MG63 (cell line): ENCODE measurements around the gene TAS2R50. TPM values are rescaled to one million over a fixed set of nuclear protein-coding genes. Genes with fewer than 3 reads are reported as not detected.
A peak's percentile ranks its signal among the peaks of the same experiment; 100 is the strongest.
"Not testable (repeated sequence)": the region's sequence is repeated elsewhere in the genome, so short reads cannot be mapped to it uniquely, and the experiment has no call there.

Source experiments
- DNase-seq: peaks from one replicate; pipeline ENCODE4 v3.0.0-alpha.2; 2020
- H3K27me3 ChIP-seq: fragments of 250-450 bp; sonication (Bioruptor Pico); 2 replicates; pipeline ENCODE4 v1.5.1; 2020; ENCODE audit warnings: mild to moderate bottlenecking, moderate library complexity
- H3K36me3 ChIP-seq: fragments of 250-450 bp; sonication (Bioruptor Pico); 2 replicates; pipeline ENCODE4 v1.5.1; 2020; ENCODE audit warnings: mild to moderate bottlenecking, moderate library complexity
- H3K4me3 ChIP-seq: fragments of 250-450 bp; sonication (Bioruptor Pico); 2 replicates; pipeline ENCODE4 v1.5.1; 2020; ENCODE audit warnings: mild to moderate bottlenecking, moderate library complexity
- H3K9me3 ChIP-seq: fragments of 250-450 bp; sonication (Bioruptor Pico); 2 replicates; pipeline ENCODE4 v1.5.1; 2020; ENCODE audit warnings: mild to moderate bottlenecking, moderate library complexity
- total RNA-seq: library from RNA; depleted of rRNA; stranded (reverse); fragments of >200 nt; shearing (Covaris generic); gene quantifications from 2 replicates; pipeline ENCODE4 v1.2.3, GENCODE V29; 2014; ENCODE audit warnings: low replicate concordance; rRNA removed

TAS2R50 gene, protein sequence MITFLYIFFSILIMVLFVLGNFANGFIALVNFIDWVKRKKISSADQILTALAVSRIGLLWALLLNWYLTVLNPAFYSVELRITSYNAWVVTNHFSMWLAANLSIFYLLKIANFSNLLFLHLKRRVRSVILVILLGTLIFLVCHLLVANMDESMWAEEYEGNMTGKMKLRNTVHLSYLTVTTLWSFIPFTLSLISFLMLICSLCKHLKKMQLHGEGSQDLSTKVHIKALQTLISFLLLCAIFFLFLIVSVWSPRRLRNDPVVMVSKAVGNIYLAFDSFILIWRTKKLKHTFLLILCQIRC
- total RNA-seq, result not detected in 2 replicates

DNA sequence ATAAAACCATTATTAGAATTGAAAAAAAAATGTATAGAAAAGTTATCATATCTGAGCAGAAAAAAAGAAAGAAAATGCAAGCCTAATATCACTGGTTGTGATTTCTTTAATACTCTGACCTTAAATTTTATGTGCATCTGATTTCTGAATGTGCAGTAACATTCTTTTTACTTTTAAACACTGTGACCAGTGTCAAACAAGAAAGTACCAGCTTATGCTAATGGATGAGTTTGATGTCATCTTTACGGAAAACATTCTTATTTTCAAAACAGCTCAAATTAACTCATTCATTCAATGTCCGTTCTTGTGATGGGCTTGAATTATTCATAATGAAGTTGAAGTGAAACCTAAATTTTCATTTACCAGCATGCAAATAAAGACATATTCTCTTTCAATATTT is at the start of gene TAS2R50:
Gene TAS2R50, minus strand, starts transcription at position 101 of the 400 bp plus-strand sequence. Its CDS starts 52 bp downstream, at position 49.
- Histone ChIP-seq H3K27me3 (no peaks in the 10 kb centered on the region), H3K4me3 (no peak within 1 kb of the TSS), H3K36me3 (peaks cover 2% of the 10 kb centered on the region; the same call in 1 of the 2 replicates), H3K9me3 (peaks cover 3% of the 10 kb centered on the region)
- no peak for DNase-seq

DNA sequence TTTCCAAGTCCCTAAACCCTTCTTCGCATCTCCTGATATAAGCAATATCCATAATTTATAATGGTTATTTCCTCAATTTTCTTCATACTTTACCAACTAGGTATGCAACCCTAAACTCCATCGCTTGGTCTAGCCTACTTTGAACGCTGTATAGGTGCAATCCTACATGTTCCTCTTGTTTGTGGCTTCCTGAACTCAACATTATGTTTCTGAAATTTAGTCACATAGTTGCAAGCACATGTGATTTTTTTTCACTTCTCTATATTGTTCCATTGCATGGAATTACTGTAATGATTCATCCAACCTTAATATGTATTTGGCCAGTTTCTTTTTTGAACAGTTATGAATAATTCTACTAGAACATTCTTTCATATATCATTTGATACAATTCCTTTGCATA is 47.2 kb upstream of the TAS2R50 start:
- not testable (repeated sequence) for H3K36me3 ChIP-seq, H3K9me3 ChIP-seq, DNase-seq, H3K27me3 ChIP-seq, H3K4me3 ChIP-seq

DNA sequence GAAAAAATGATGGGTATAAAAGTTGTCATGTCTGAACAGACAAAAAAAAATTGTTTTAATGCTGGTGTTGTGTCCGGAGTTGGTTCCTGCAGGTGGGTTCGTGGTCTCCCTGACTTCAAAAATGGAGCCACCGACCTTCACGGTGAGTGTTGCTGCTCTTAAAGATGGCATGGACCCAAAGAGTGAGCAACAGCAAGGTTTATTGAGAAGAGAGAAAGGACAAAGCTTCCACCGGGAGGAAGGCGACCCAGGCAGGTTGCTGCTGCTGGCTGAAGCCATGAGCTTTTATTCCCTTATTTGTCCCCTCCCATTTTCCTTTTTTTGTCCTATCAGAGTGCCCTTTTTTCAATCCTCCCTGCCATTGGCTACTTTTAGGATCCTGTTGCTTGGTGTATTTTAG is 44.6 kb upstream of the TAS2R50 start, which contains the start of gene TAS2R31:
Gene TAS2R31, minus strand, starts transcription at position 101 of the 400 bp plus-strand sequence. Its CDS starts 72 bp downstream, at position 29.
- Histone ChIP-seq H3K9me3 (no peaks in the 10 kb centered on the region), H3K36me3 (no peaks in the 10 kb centered on the region), H3K27me3 (no peaks in the 10 kb centered on the region), H3K4me3 (no peak within 1 kb of the TSS)
- no peak for DNase-seq

DNA sequence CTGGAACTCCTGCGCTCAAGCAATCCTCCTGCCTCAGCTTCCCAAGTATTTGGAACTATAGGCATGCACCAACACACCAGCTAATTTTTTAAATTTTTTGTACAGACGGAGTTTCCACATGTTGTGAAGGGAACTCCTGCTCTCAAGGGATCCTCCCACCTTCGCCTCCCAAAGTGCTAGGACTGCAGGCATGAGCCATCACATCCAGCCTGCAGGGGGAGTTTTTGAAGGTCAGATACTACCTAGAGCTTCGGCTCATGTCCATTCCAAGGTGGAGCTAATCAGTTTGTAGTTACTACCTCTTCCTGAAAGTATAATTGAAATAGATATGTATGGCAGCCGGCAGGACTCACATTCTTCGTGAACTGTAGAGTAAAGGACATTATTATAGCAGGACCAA is 39.4 kb upstream of the TAS2R50 start:
- Histone ChIP-seq H3K9me3 (no peaks in the 10 kb centered on the region), H3K27me3 (no peaks in the 10 kb centered on the region), H3K36me3 (no peaks in the 10 kb centered on the region), H3K4me3 (no peak overlapping the region)
- DNase-seq, result no peak

DNA sequence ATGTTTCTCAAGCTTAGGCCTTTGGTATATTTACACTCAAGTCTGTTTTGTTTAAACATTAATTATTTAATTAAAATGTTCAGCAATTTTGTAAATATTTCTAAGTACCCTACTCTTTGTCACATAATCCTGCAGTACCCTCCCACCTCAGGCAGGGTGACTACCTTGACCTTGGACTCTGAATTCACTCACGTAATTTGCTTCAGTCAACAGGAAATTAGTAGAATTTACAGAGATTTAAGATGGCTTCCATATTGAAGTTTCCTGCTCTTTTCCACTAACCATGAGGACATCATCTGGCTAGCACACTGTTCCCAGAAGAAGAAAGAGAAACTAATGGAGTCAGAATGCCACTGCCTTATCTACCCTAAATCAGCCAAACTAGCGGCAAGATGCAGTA is 36.7 kb upstream of the TAS2R50 start:
- Histone ChIP-seq H3K36me3 (no peaks in the 10 kb centered on the region), H3K27me3 (no peaks in the 10 kb centered on the region), H3K4me3 (no peak overlapping the region), H3K9me3 (no peaks in the 10 kb centered on the region)
- DNase-seq, result no peak

DNA sequence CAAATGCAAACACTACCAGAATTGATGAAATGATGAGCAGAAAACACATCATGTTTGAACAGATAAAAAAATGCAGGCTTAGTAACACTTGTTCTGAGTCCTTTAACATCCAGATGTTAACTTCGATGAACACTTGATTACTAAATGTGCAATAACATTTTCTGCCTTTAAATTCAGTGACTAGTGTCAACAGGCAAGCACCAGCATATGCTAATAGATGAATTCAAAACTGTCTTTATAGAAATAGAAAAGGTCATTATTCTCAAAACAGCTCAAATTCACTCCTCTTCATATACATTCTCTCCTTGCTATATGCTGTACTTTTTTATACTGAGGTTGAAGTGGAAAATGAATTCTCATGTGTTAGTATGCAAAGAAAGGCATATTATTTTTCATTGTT is 35.8 kb upstream of the TAS2R50 start, which contains the start of gene TAS2R19:
Gene TAS2R19, minus strand, starts transcription at position 101 of the 400 bp plus-strand sequence. Its CDS starts 49 bp downstream, at position 52.
- no peak within 1 kb of the TSS for H3K4me3 ChIP-seq
- no peak for DNase-seq
- H3K36me3 ChIP-seq, result no peaks in the 10 kb centered on the region
- no peaks in the 10 kb centered on the region for H3K9me3 ChIP-seq
- H3K27me3 ChIP-seq, result no peaks in the 10 kb centered on the region

DNA sequence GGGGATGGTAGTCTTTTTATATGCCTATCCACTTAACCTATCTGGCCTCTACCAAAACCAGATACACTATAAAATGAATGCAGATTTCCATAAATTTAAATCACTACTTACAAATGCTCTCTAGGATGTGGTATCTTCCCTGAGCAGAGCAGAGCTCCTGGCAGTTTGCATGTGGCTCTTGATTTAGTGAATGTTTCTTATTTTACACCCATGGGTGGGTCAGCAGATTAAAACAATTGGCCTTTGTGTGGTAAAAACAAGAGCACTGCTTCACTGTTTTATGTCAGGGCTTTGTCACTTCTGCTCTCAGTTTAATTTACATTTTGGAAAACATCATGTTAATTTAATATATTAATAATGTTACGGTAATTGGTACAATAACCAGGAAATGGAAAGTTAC is 30.2 kb upstream of the TAS2R50 start:
- Histone ChIP-seq H3K36me3 (no peaks in the 10 kb centered on the region), H3K27me3 (no peaks in the 10 kb centered on the region), H3K4me3 (no peak overlapping the region), H3K9me3 (no peaks in the 10 kb centered on the region)
- DNase-seq, result no peak

DNA sequence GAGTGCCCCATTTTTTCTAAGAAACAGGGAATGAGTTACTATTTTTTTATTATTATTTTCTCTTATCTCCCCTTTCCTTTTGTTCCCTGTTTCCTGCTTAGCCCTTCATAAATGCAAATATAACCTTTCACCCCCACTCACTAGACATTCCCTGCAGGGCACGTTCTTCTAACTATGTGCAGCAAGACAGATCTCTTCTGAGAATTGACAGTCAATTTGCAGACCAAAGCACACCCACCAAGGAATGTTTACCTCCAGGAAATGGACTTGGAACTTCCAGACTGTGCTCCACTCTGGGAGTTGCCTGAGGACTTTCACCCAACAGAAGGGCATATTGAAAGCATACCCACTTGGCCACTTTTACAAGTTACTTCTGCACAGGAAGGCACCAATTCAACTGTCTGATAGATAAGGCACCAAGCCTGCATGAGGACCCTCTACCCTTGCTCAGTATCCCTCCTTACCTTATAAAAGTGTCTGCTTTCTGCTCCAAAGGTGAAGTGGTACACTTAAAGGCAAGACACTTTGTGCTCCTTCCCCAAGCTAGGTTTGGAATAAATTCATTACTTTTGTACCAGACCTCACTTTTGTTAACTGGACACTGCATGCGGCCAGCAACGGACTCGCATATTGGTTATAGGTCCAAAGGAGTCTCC is 29.2 kb upstream of the TAS2R50 start:
- Histone ChIP-seq H3K4me3 (no peak overlapping the region), H3K27me3 (no peaks in the 10 kb centered on the region), H3K9me3 (no peaks in the 10 kb centered on the region), H3K36me3 (no peaks in the 10 kb centered on the region)
- DNase-seq, result no peak

DNA sequence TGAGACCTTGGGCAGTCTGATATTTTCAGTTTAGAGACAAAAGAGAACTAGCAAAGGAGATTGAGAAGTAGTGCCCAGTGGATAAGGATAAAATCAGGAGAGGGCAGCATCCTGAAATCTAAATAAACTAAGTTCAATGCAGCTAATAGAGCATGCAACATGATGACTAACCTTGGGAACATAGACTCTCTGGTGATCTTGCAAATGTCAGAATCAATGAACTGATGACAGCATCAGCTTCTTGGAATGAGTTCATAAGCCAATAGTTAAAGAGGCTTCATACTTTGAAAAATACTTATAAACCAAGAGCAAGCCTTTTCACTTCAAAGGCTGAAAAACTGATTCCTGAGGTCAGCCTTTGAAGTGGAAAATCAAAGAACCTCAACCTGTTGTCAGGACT is 27.5 kb upstream of the TAS2R50 start:
- Histone ChIP-seq H3K27me3 (no peaks in the 10 kb centered on the region), H3K9me3 (no peaks in the 10 kb centered on the region), H3K36me3 (no peaks in the 10 kb centered on the region), H3K4me3 (no peak overlapping the region)
- DNase-seq, result no peak

DNA sequence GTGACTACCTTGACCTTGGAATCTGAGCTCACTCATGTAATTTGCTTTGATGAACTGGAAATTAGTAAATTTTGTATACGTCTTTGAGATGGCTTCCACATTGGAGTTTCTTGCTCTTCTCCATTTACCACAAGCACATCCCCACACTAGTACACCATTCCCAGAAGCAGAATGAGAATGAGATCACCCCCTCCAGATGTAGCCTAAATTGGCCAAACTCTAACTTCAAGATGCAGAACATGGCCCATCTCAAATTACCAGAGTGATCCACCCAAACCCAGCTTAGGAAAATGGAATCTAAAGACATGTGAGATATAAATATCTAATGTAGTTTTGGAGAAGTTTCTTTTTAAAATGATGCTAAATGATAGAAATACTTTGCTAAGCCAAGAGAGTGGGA is 20.9 kb upstream of the TAS2R50 start:
- Histone ChIP-seq H3K4me3 (no peak overlapping the region), H3K9me3 (no peaks in the 10 kb centered on the region), H3K36me3 (no peaks in the 10 kb centered on the region), H3K27me3 (no peaks in the 10 kb centered on the region)
- no peak for DNase-seq

DNA sequence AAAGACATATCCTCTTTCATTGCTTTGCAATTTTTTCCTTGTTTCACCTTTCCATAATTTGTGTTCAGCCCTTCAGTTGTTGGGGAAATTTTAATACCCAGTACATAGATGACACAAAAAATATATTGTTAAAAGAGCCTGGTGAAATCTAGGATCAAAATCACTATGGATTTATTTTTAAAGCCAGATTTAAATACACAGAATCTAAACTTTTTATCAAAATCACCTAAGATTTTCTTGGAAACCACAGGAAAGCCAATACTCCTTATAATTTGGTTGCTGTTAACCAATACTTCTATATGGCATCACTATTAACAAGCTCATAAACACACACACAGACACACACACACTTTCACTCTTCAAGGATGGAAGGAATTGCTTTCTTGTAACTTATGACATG is 11.5 kb upstream of the TAS2R50 start, which contains the start of gene TAS2R20:
Gene TAS2R20, minus strand, starts transcription at position 101 of the 400 bp plus-strand sequence. CDS start 429 bp downstream, outside the sequence.
- no peaks in the 10 kb centered on the region for H3K36me3 ChIP-seq
- H3K27me3 ChIP-seq, result no peaks in the 10 kb centered on the region
- DNase-seq, result no peak
- H3K4me3 ChIP-seq, result no peak within 1 kb of the TSS
- H3K9me3 ChIP-seq, result no peaks in the 10 kb centered on the region

DNA sequence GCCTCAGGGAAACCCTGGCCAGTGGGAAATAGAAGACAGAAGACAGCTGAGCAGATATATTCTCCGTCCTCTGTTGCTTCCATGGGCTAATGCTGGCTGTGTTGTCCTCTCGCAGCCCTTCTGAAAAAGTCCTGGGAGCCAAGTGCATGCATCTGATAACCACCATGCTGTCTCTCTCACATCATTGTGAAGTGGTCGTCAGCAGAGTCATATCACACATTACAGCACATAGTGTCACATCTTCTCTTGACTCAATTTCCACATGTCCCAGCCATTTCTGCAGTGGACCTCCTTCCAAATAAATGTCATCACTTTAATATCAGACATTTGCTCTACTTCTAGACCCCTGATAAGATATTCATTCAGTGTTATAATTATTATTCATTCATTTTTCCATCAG is 7.6 kb upstream of the TAS2R50 start:
- Histone ChIP-seq H3K36me3 (no peaks in the 10 kb centered on the region; the same call in 1 of the 2 replicates), H3K4me3 (no peak overlapping the region), H3K9me3 (peaks cover 3% of the 10 kb centered on the region), H3K27me3 (no peaks in the 10 kb centered on the region)
- no peak for DNase-seq

DNA sequence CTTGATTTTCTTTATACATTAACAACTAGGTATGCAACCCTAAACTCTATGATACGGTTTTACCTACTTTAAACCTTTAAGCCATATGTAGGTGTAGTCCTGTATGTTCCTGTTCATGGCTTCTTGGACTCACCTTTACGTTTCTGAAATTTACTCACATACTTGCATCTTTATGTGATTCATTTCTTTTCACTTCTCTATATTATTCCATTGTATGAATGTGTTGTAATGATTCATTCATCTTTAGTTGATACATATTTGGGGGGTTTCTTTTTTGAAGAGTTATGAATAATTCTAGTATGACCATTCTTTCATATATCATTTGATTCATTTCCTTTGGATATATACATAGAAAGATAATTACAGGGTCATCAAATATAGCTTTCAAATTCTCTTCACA is 2.4 kb upstream of the TAS2R50 start:
- Histone ChIP-seq H3K9me3 (peaks cover 3% of the 10 kb centered on the region), H3K36me3 (peaks cover 2% of the 10 kb centered on the region), H3K27me3 (no peaks in the 10 kb centered on the region), H3K4me3 (no peak overlapping the region)
- DNase-seq, result no peak

DNA sequence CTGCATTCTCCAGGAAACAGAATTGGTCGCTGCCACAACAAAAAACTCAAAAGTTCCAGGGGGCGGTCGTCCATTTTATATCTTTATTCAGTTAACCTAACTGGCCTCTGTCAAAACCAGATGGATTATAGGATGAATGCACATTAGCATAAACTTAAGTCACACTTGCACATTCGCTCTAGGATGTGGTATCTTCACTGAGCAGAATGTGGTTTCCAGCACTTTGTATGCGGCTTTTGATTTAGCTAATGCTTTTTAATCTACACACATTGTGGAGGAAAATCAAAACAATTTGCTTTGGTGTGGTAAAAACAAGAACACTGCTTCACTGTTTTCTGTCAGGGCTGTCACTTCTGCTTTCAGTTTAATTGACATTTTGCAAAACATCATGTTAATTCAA is 4.5 kb downstream of the TAS2R50 start:
- Histone ChIP-seq H3K27me3 (no peaks in the 10 kb centered on the region), H3K36me3 (peaks cover 2% of the 10 kb centered on the region; the same call in 1 of the 2 replicates), H3K9me3 (no peaks in the 10 kb centered on the region), H3K4me3 (no peak overlapping the region)
- no peak for DNase-seq

DNA sequence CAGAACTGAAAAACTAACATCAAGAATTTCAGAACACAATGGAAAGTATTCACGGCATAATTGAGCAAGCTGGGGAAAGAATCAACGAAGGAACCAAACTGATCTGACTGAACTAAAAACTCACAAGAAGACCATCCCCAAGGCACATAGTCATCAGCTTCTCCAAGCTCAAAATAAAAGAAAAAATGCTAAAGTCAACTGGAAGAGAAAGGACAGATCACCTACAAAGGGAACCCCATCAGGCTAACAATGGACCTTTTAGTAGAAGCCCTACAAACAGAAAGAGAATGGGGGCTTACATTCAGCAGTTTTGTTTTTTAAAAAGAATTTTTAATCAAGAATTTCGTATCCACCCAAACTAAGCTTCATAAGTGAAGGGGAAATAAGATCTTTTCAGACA is 11.7 kb downstream of the TAS2R50 start:
- Histone ChIP-seq H3K9me3 (no peaks in the 10 kb centered on the region), H3K36me3 (no peaks in the 10 kb centered on the region), H3K27me3 (no peaks in the 10 kb centered on the region), H3K4me3 (no peak overlapping the region)
- DNase-seq, result no peak

DNA sequence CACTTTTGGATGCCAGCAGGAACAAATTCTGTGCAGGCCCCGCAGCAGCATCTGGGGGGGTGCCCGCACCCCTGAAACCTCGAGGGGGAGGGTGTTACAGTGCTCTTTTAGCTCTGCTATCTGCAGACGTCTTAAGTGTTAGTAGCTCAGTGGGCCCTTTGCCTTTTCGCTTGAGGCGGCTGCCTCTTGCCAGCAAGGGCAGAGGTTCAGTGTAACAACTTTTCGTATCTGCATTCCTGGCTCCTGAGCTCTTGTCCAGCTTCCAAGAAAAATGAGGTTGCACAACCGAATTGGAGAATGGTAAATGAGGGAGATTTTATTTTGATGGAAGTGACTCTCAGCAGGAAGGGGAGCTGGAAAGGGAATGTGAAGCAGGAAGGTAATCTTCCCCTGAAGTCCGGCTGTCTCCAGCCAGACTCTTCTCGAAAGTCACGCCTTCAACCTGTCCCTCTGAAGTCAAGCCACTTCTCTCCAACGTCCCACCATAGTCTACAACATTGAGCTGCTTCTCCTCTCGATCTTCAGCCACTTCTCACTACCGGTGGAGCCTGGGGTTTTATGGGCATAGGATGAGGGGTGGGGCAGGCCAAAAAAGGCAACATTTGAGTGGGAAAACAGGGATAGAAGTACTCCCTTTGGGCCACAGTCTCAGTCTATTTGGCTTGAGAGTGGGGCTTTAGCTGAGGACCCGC is 17.8 kb downstream of the TAS2R50 start:
- Histone ChIP-seq H3K9me3 (no peaks in the 10 kb centered on the region), H3K36me3 (no peaks in the 10 kb centered on the region), H3K4me3 (no peak overlapping the region), H3K27me3 (no peaks in the 10 kb centered on the region)
- DNase-seq, result peak; percentile 65

DNA sequence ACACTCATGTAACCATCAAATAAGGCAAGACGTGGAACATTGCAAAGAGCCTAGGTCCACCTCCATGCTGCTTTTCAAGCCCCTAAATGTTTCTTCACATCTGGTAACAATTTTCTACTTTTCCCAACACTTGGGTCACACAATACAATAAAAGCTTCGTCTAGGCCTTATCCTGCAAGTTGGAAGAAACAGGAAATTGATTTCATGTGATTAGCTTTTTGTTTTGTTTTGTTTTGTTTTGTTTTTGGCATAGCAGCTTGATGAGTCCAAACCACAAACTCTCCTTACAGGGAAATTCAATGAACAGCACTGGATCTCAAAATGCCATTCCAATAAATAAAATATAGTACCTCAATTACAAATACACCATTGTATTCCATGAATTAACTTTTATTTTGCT is 19.3 kb downstream of the TAS2R50 start:
- H3K9me3 ChIP-seq, result no peaks in the 10 kb centered on the region
- DNase-seq, result no peak
- no peak overlapping the region for H3K4me3 ChIP-seq
- no peaks in the 10 kb centered on the region for H3K27me3 ChIP-seq
- H3K36me3 ChIP-seq, result no peaks in the 10 kb centered on the region
